GM12878 (cell line): ENCODE data around the gene PNMA6E. TPM values are rescaled to one million over a fixed set of nuclear protein-coding genes. Genes with fewer than 3 reads are reported as not detected.

Source experiments
- ATAC-seq: fragments of 200-7000 bp; cut with Tn5 transposase; 3 replicates; pipeline ENCODE4 v1.9.1; 2020; ENCODE audit warnings: mild to moderate bottlenecking, moderate library complexity
- BruUV-seq: library from RNA; stranded (reverse); fragments of 400-500 nt; replicated peaks from 2 replicates; lab custom pipeline; 2021; lab: Mats Ljungman, UMichigan
- CTCF ChIA-PET: fragments of 300-600 bp; sonication (Branson Sonifier 250); formaldehyde crosslinking; extraction: SDS; loops from one replicate; lab custom pipeline; 2021; ENCODE audit warnings: inconsistent platforms; lab: Yijun Ruan, JAX
- POLR2A ChIA-PET: fragments of 350-600 bp; formaldehyde crosslinking; extraction: SDS; loops from one replicate; lab custom pipeline; 2021; ENCODE audit warnings: inconsistent platforms; lab: Charles Lee
- RAD21 ChIA-PET: fragments of 300-600 bp; sonication (Branson Sonifier 250); formaldehyde crosslinking; loops from one replicate; lab custom pipeline; 2023; ENCODE audit warnings: antibody characterized with exemption; ENCODE audit not compliant: unreplicated experiment; lab: Charles Lee
- SMC1A ChIA-PET: fragments of 300-600 bp; sonication (Branson Sonifier 250); formaldehyde crosslinking; loops from one replicate; lab custom pipeline; 2023; ENCODE audit not compliant: unreplicated experiment, uncharacterized antibody; lab: Charles Lee
- DNase-seq: peaks from one replicate; pipeline ENCODE4 v3.0.0-alpha.2; 2011; ENCODE audit warnings: low read depth, low spot score
- FAIRE-seq: peaks from 3 replicates; lab custom pipeline; 2011; peaks lifted over from hg19 to GRCh38; lab: Jason Lieb, UNC
- H2AFZ ChIP-seq: 2 replicates; pipeline ENCODE4 v1.6.0; 2011; ENCODE audit warnings: low read depth, low read length, control low read depth; ENCODE audit not compliant: control insufficient read depth
- H3K27ac ChIP-seq: 2 replicates; pipeline ENCODE4 v1.5.1; 2011; ENCODE audit warnings: control low read depth; ENCODE audit not compliant: control insufficient read depth, insufficient read depth
- H3K27me3 ChIP-seq, 2 experiments: replicated peaks in 1 of 2; 2 replicates each; pipeline versions ENCODE4 v1.6.0 to v1.6.1; 2011; ENCODE audit warnings: low read length in 1 of 2; ENCODE audit not compliant: control insufficient read depth in 2 of 2, insufficient read depth in 2 of 2
- H3K36me3 ChIP-seq, 2 experiments: 2 replicates each; pipeline ENCODE4 v1.5.1; 2011; ENCODE audit warnings: low read length in 1 of 2; ENCODE audit not compliant: control insufficient read depth in 2 of 2, insufficient read depth in 2 of 2
- H3K4me1 ChIP-seq: 2 replicates; pipeline ENCODE4 v1.6.1; 2011; ENCODE audit warnings: mild to moderate bottlenecking, low read length, moderate library complexity, mixed read lengths; ENCODE audit not compliant: control insufficient read depth, insufficient read depth
- H3K4me2 ChIP-seq: 2 replicates; pipeline ENCODE4 v1.6.0; 2011; ENCODE audit warnings: control low read depth; ENCODE audit not compliant: control insufficient read depth, insufficient read depth
- H3K4me3 ChIP-seq: fragments of 200-600 bp; sonication (generic); 2 replicates; pipeline ENCODE4 v1.5.1; 2016
- H3K79me2 ChIP-seq: 2 replicates; pipeline ENCODE4 v1.6.0; 2011; ENCODE audit warnings: low read length; ENCODE audit not compliant: control insufficient read depth, insufficient read depth
- H3K9ac ChIP-seq: 2 replicates; pipeline ENCODE4 v1.8.0; 2011; ENCODE audit warnings: low read length, control low read depth, mixed read lengths; ENCODE audit not compliant: control insufficient read depth, insufficient read depth
- H3K9me3 ChIP-seq: replicated peaks from 3 replicates; pipeline ENCODE4 v1.5.1; 2011; ENCODE audit warnings: mild to moderate bottlenecking, low read length; ENCODE audit not compliant: control insufficient read depth, insufficient read depth
- H4K20me1 ChIP-seq: 2 replicates; pipeline ENCODE4 v1.6.0; 2011; ENCODE audit not compliant: control insufficient read depth, insufficient read depth
- BHLHE40 ChIP-seq, 2 experiments: fragments of 450-650 bp in 1 of 2; IDR thresholded peaks; 2 replicates each; pipeline ENCODE4 v1.6.1; 2011 to 2017; ENCODE audit warnings: low read depth in 2 of 2, borderline replicate concordance in 1 of 2, improper control_type of control experiment in 1 of 2, low read length in 1 of 2, mild to moderate bottlenecking in 1 of 2
- CBX5 ChIP-seq: sonication (generic); IDR thresholded peaks from 2 replicates; pipeline ENCODE4 v1.6.1; 2016; ENCODE audit warnings: low read depth, moderate library complexity, mild to moderate bottlenecking, inconsistent platforms
- ESRRA ChIP-seq: IDR thresholded peaks from 2 replicates; pipeline ENCODE4 v1.6.1; 2012; ENCODE audit warnings: mild to moderate bottlenecking, low read length, improper control_type of control experiment
- FOXM1 ChIP-seq: IDR thresholded peaks from 2 replicates; pipeline ENCODE4 v1.6.1; 2012; ENCODE audit warnings: low read depth, mild to moderate bottlenecking, inconsistent platforms, low read length, moderate library complexity
- HDGF ChIP-seq: fragments of 450-650 bp; IDR thresholded peaks from 2 replicates; pipeline ENCODE4 v1.6.1; 2016; ENCODE audit warnings: antibody characterized with exemption
- MAX ChIP-seq: IDR thresholded peaks from 2 replicates; pipeline ENCODE4 v1.6.1; 2012; ENCODE audit warnings: low read depth, low read length, improper control_type of control experiment
- PRDM15 ChIP-seq: fragments of 450-650 bp; formaldehyde crosslinking; IDR thresholded peaks from 2 replicates; pipeline ENCODE4 v1.4.0; 2020; ENCODE audit warnings: mild to moderate bottlenecking, moderate library complexity
- RAD51 ChIP-seq: fragments of 450-650 bp; IDR thresholded peaks from 2 replicates; pipeline ENCODE4 v1.6.1; 2016; ENCODE audit warnings: moderate library complexity, mild to moderate bottlenecking, inconsistent platforms
- SIN3A ChIP-seq: IDR thresholded peaks from 2 replicates; pipeline ENCODE4 v1.6.1; 2012; ENCODE audit warnings: low read depth, low read length, improper control_type of control experiment
- SMAD1 ChIP-seq: fragments of 450-650 bp; IDR thresholded peaks from 2 replicates; pipeline ENCODE4 v1.6.1; 2018; ENCODE audit warnings: mild to moderate bottlenecking, low read depth; ENCODE audit not compliant: partially characterized antibody
- SREBF2 ChIP-seq: IDR thresholded peaks from 2 replicates; pipeline ENCODE4 v1.6.1; 2012; ENCODE audit warnings: mild to moderate bottlenecking, low read length
- STAT1 ChIP-seq: fragments of 450-650 bp; conservative IDR thresholded peaks from 2 replicates; pipeline ENCODE4 v1.6.1; 2014; ENCODE audit warnings: antibody characterized with exemption, mild to moderate bottlenecking
- YBX1 ChIP-seq: fragments of 450-650 bp; IDR thresholded peaks from 2 replicates; pipeline ENCODE4 v1.6.1; 2016; ENCODE audit warnings: antibody characterized with exemption
- WGBS: methylation state at CpG from one replicate; pipeline ENCODE4 v1.1.6; 2016; ENCODE audit warnings: low lambda C conversion rate; ENCODE audit not compliant: insufficient replicate concordance, insufficient coverage; ENCODE audit errors: missing lambda C conversion rate; 5-methylcytosine and 5-hydroxymethylcytosine counted together
- in situ Hi-C: fragments of 300-500 bp; cut with MboI; formaldehyde crosslinking; loops from 9 replicates; pipeline ENCODE4 v1.14.3; 2018; ENCODE audit warnings: mixed read lengths
- intact Hi-C: fragments of 100-400 bp; cut with micrococcal nuclease; formaldehyde crosslinking; loops from one replicate; pipeline ENCODE4 v1.14.2; 2022; ENCODE audit not compliant: unreplicated experiment
- polyA plus RNA-seq, 11 experiments: library from polyadenylated mRNA; depleted of rRNA in 4 of 11; unstranded in 6 of 11; stranded (reverse) in 5 of 11; fragments of >200 nt; fragmentation: Nextera tagmentation in 4 of 11; fragmentation: Illumina TruSeq in 1 of 11; extraction: Ambion mirVana in 4 of 11; extraction: Trizol in 1 of 11; gene quantifications; 1 replicate in 1 of 11; 2 replicates in 10 of 11; pipeline versions ENCODE4 v1.2.1 to v1.2.3, GENCODE V29; 2011 to 2016; ENCODE audit warnings: inconsistent platforms in 2 of 11, missing spikeins in 2 of 11, low read depth in 1 of 11
- total RNA-seq, 4 experiments: library from RNA; depleted of rRNA in 3 of 4; stranded (reverse); fragments of >200 nt in 3 of 4; fragmentation: Illumina TruSeq in 1 of 4; extraction: Trizol in 1 of 4; gene quantifications; 2 replicates each; pipeline versions ENCODE4 v1.2.1 to v1.2.3, GENCODE V29; 2013 to 2021
- TF ChIP-seq, protein P1 (sequence below): fragments of 450-650 bp; IDR thresholded peaks from 2 replicates; pipeline ENCODE4 v1.6.1; 2014; ENCODE audit warnings: mild to moderate bottlenecking

The PNMA6E gene
- total and polyA plus RNA-seq, 10 of the 15 experiments (the other 5 are each of a cell fraction or from before 2014, with no cell fraction given): not detected

DNA sequence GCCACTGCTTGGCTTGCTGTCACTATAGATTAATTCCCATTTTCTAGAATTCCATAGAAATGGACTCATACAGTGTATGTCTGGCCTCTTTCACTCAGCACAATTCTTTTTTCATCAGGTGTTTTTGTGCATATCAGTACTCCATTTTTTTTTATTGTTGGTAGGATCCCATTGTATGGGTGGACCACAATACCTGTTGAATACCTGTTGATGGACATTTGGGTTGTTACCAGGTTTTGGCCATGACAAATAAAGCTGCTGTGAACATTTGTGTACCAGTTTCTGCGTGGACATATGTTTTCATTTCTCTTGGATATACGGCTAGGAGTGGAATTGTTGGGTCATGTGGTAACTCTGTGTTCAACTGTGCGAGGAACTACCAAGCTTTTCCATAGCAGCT is 25.1 kb upstream of the PNMA6E start (continued):
- no peak for TF ChIP-seq PRDM15
- TF ChIP-seq, all 136 proteins: peak for 0

DNA sequence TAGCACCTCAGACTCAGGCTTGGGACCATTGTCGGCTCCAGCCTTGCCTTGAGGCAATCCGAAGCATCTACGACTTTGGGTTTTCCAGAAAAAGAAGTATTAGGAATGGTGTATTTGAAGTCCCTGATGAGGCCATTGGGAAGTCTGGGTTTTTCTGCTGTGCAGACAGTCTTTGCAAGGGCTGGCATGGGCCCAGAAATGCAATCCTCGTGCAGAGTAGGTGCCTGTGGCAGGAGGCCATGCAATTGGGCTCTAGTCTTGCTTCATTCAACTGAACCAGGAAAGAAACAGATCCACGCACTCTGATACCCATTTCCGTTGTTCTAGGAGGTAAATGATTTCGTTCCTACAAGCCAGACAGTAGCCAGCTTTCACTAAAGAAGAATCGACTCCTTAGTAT is 22.5 kb upstream of the PNMA6E start:
- ATAC-seq (no peak), FAIRE-seq (no peak), DNase-seq (no peak)
- Histone ChIP-seq H3K9me3 (no peaks in the 10 kb centered on the region; the same call in 2 of the 3 replicates), H3K27ac (no peak overlapping the region), H4K20me1 (no peaks in the 10 kb centered on the region), H3K4me3 (no peak overlapping the region), H3K27me3 (no peaks in the 10 kb centered on the region), H3K9ac (no peak overlapping the region), H3K79me2 (no peaks in the 10 kb centered on the region), H3K36me3 (no peaks in the 10 kb centered on the region; a peak in 1 of 4 replicates), H3K4me2 (no peak overlapping the region), H2AFZ (no peak overlapping the region), H3K4me1 (no peaks in the 10 kb centered on the region)
- no peak for TF ChIP-seq SMAD1
- TF ChIP-seq YBX1: no peak
- no peak for TF ChIP-seq BHLHE40 (IDR thresholded peaks at IDR 0.05; ENCODE audit: borderline replicate concordance in 1 of 2, low read depth in 2 of 2, low read length in 1 of 2)
- TF ChIP-seq ESRRA: no peak
- TF ChIP-seq HDGF: no peak
- no peak for TF ChIP-seq FOXM1
- no peak for TF ChIP-seq SIN3A
- TF ChIP-seq, protein P1, sequence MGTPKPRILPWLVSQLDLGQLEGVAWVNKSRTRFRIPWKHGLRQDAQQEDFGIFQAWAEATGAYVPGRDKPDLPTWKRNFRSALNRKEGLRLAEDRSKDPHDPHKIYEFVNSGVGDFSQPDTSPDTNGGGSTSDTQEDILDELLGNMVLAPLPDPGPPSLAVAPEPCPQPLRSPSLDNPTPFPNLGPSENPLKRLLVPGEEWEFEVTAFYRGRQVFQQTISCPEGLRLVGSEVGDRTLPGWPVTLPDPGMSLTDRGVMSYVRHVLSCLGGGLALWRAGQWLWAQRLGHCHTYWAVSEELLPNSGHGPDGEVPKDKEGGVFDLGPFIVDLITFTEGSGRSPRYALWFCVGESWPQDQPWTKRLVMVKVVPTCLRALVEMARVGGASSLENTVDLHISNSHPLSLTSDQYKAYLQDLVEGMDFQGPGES: no peak
- TF ChIP-seq STAT1: no peak
- TF ChIP-seq RAD51: no peak
- TF ChIP-seq CBX5: no peak
- no peak for TF ChIP-seq SREBF2
- TF ChIP-seq MAX: no peak
- intact Hi-C loops (no loop called here), in situ Hi-C loops (no loop called here)
- WGBS: 43% methylated on average over 8 of the region's 8 CpGs
- CTCF ChIA-PET: no interaction called here
- SMC1A ChIA-PET: no interaction called here
- no TSS peak for BruUV-seq
- POLR2A ChIA-PET: no interaction called here
- RAD21 ChIA-PET: no interaction called here
